Fibroblast of lung (primary cell): Measurements from ENCODE around the gene MUC2. TPM values are rescaled to one million over a fixed set of nuclear protein-coding genes. Genes with fewer than 3 reads are reported as not detected.

Experiments
- DNase-seq, 2 donors: peaks; one replicate each; pipeline versions ENCODE4 v3.0.0 to v3.0.0-alpha.2; 2010; ENCODE audit warnings: low read depth in 2 of 2
- H2AFZ ChIP-seq: 2 replicates; pipeline ENCODE4 v1.5.1; 2012; ENCODE audit warnings: low read length, control low read depth, inconsistent platforms
- H3K27ac ChIP-seq: 2 replicates; pipeline ENCODE4 v1.5.1; 2011; ENCODE audit warnings: low read length, control low read depth; ENCODE audit not compliant: insufficient read depth
- H3K27me3 ChIP-seq: 2 replicates; pipeline ENCODE4 v1.5.1; 2011; ENCODE audit warnings: mild to moderate bottlenecking, low read length; ENCODE audit not compliant: control insufficient read depth, insufficient read depth
- H3K36me3 ChIP-seq: 2 replicates; pipeline ENCODE4 v1.5.1; 2011; ENCODE audit warnings: low read length; ENCODE audit not compliant: control insufficient read depth, insufficient read depth
- H3K4me1 ChIP-seq: 2 replicates; pipeline ENCODE4 v1.5.1; 2011; ENCODE audit warnings: low read length; ENCODE audit not compliant: control insufficient read depth, insufficient read depth; ENCODE audit errors: extremely low read depth
- H3K4me2 ChIP-seq: 2 replicates; pipeline ENCODE4 v1.5.1; 2011; ENCODE audit warnings: low read length, control low read depth; ENCODE audit not compliant: insufficient read depth; ENCODE audit errors: extremely low read depth
- H3K4me3 ChIP-seq, 4 experiments: fragments of 200-600 bp in 1 of 4; sonication (generic) in 1 of 4; replicated peaks in 1 of 4; 2 replicates each; pipeline ENCODE4 v1.5.1; 2011 to 2016; ENCODE audit warnings: low read length in 4 of 4, low read depth in 3 of 4, mild to moderate bottlenecking in 3 of 4, control low read depth in 2 of 4, inconsistent platforms in 1 of 4, mixed read lengths in 1 of 4; ENCODE audit not compliant: insufficient read depth in 1 of 4; ENCODE audit errors: control extremely low read depth in 1 of 4
- H3K79me2 ChIP-seq: 2 replicates; pipeline ENCODE4 v1.5.1; 2012; ENCODE audit warnings: mild to moderate bottlenecking, low read length, inconsistent platforms; ENCODE audit not compliant: control insufficient read depth, insufficient read depth
- H3K9ac ChIP-seq: 2 replicates; pipeline ENCODE4 v1.5.1; 2011; ENCODE audit warnings: mild to moderate bottlenecking, low read length, control low read depth; ENCODE audit not compliant: insufficient read depth
- H3K9me3 ChIP-seq: 2 replicates; pipeline ENCODE4 v1.5.1; 2012; ENCODE audit warnings: low read depth, low read length; ENCODE audit not compliant: control insufficient read depth, insufficient read depth
- H4K20me1 ChIP-seq: 2 replicates; pipeline ENCODE4 v1.5.1; 2011; ENCODE audit warnings: low read length; ENCODE audit not compliant: control insufficient read depth, insufficient read depth; ENCODE audit errors: extremely low read depth
- EZH2 ChIP-seq: IDR thresholded peaks from 2 replicates; pipeline ENCODE4 v1.5.1; 2012; ENCODE audit warnings: low read length, control low read depth, mild to moderate bottlenecking; ENCODE audit errors: missing control alignments
- polyA plus RNA-seq, 2 donors: library from polyadenylated mRNA; depleted of rRNA in 1 of 2; stranded (reverse) in 1 of 2; unstranded in 1 of 2; fragments of >200 nt; gene quantifications; 2 replicates each; pipeline ENCODE4 v1.2.1, GENCODE V29; 2011 to 2012; ENCODE audit warnings: missing spikeins in 1 of 2
- total RNA-seq: library from RNA; depleted of rRNA; stranded (reverse); fragments of >200 nt; gene quantifications from 2 replicates; pipeline ENCODE4 v1.2.1, GENCODE V29; 2014
- TF ChIP-seq, protein P1 (sequence below), 2 donors: IDR thresholded peaks in 1 of 2; conservative IDR thresholded peaks in 1 of 2; 1 replicate in 1 of 2; 2 replicates in 1 of 2; pipeline ENCODE4 v1.5.1; 2011 to 2012; ENCODE audit warnings: low read length in 2 of 2, control low read depth in 1 of 2, inconsistent platforms in 1 of 2, low read depth in 1 of 2, mild to moderate bottlenecking in 1 of 2

The MUC2 gene
- total and polyA plus RNA-seq, 2 donors (not counting 1 experiment from before 2014, with no cell fraction given): not detected

DNA sequence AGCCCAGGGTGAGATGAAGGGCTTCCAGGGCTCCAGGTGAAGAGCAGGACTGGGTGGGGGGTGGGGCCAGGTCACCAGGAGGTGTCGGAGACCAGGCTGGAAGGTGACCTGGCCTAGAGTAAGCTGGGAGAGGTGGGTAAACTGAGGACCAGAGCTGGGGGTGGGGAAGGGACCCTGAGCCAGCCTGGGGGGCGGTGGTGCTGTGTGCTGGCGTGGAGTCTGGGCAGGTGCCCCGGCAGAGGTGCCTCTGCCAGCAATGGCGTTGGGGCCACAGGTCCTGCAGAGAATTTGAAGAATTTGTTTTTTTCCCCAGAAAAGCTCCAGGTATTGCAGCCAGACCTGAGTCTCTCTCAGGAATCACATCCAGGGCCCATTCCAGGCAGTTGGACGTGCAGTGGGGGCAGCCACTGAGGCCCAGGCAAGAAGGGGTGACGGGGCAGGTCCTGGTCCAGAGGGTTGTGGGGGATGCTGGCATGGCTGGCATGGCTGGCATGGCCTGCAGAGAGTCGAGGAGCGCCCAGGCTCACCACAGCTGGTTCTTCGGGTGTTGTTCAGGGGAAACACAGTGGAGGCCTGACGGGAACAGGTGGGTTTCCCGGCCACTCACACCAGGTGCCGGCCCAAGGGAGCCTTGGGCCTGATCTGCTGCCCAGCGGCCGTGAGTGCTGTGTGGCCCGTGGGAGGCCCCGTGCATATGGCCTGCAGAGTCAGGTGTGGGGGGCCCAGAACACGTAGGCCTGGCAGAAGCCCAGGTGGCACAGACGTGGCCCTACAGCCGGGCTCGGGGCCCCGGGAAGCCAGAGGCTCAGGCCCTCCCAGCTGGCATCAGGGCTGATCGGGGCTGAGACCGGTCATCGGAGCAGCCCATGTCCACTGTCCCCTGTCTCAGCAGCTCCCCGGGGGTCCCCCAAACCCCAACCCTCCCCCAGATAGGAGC is 31.8 kb upstream of the MUC2 start:
- no peaks in the 10 kb centered on the region for H3K9me3 ChIP-seq
- H3K4me2 ChIP-seq: no peak overlapping the region
- H3K4me1 ChIP-seq: no peaks in the 10 kb centered on the region
- no peak overlapping the region for H3K9ac ChIP-seq
- no peaks in the 10 kb centered on the region for H4K20me1 ChIP-seq
- no peak for DNase-seq
- no peak overlapping the region for H3K27ac ChIP-seq
- TF ChIP-seq EZH2: no peak
- TF ChIP-seq, protein P1, sequence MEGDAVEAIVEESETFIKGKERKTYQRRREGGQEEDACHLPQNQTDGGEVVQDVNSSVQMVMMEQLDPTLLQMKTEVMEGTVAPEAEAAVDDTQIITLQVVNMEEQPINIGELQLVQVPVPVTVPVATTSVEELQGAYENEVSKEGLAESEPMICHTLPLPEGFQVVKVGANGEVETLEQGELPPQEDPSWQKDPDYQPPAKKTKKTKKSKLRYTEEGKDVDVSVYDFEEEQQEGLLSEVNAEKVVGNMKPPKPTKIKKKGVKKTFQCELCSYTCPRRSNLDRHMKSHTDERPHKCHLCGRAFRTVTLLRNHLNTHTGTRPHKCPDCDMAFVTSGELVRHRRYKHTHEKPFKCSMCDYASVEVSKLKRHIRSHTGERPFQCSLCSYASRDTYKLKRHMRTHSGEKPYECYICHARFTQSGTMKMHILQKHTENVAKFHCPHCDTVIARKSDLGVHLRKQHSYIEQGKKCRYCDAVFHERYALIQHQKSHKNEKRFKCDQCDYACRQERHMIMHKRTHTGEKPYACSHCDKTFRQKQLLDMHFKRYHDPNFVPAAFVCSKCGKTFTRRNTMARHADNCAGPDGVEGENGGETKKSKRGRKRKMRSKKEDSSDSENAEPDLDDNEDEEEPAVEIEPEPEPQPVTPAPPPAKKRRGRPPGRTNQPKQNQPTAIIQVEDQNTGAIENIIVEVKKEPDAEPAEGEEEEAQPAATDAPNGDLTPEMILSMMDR (conservative IDR thresholded peaks at IDR 0.05 in 1 of 2, IDR thresholded peaks at IDR 0.05 in 1 of 2; ENCODE audit: low read depth in 1 of 2, low read length in 2 of 2): no peak
- H2AFZ ChIP-seq: no peak overlapping the region
- H3K27me3 ChIP-seq: no peaks in the 10 kb centered on the region
- no peaks in the 10 kb centered on the region for H3K79me2 ChIP-seq
- no peaks in the 10 kb centered on the region for H3K36me3 ChIP-seq
- H3K4me3 ChIP-seq: no peak overlapping the region

- Histone ChIP-seq H4K20me1 (no peaks in the 10 kb centered on the region), H3K4me1 (no peaks in the 10 kb centered on the region), H3K27me3 (no peaks in the 10 kb centered on the region), H2AFZ (no peak overlapping the region), H3K9me3 (no peaks in the 10 kb centered on the region), H3K79me2 (no peaks in the 10 kb centered on the region), H3K9ac (no peak overlapping the region), H3K4me2 (no peak overlapping the region), H3K36me3 (no peaks in the 10 kb centered on the region), H3K27ac (no peak overlapping the region), H3K4me3 (no peak overlapping the region)
- TF ChIP-seq, protein P1 (conservative IDR thresholded peaks at IDR 0.05 in 1 of 2, IDR thresholded peaks at IDR 0.05 in 1 of 2; ENCODE audit: low read depth in 1 of 2, low read length in 2 of 2): no peak
- no peak for TF ChIP-seq EZH2
- no peak for DNase-seq
These were observed 31.0 kb upstream of the MUC2 start for GRCh38 chr11:1043563-1044096.

- Histone ChIP-seq H3K4me1 (no peaks in the 10 kb centered on the region), H4K20me1 (no peaks in the 10 kb centered on the region), H3K79me2 (no peaks in the 10 kb centered on the region), H3K4me3 (no peak overlapping the region), H3K4me2 (no peak overlapping the region), H3K27me3 (no peaks in the 10 kb centered on the region), H3K9me3 (no peaks in the 10 kb centered on the region), H3K9ac (no peak overlapping the region), H3K27ac (no peak overlapping the region), H2AFZ (no peak overlapping the region), H3K36me3 (no peaks in the 10 kb centered on the region)
- TF ChIP-seq EZH2: no peak
- TF ChIP-seq, protein P1 (conservative IDR thresholded peaks at IDR 0.05 in 1 of 2, IDR thresholded peaks at IDR 0.05 in 1 of 2; ENCODE audit: low read depth in 1 of 2, low read length in 2 of 2): no peak
- DNase-seq: no peak
These were observed 30.5 kb upstream of the MUC2 start for GRCh38 chr11:1044160-1044559.
